ENCODE data around the gene ATXN1. TPM values are rescaled to one million over a fixed set of nuclear protein-coding genes. Genes with fewer than 3 reads are reported as not detected.

ATXN1 gene
- total RNA-seq, 1 donor from 2014 or later, result 18.4 TPM

DNA sequence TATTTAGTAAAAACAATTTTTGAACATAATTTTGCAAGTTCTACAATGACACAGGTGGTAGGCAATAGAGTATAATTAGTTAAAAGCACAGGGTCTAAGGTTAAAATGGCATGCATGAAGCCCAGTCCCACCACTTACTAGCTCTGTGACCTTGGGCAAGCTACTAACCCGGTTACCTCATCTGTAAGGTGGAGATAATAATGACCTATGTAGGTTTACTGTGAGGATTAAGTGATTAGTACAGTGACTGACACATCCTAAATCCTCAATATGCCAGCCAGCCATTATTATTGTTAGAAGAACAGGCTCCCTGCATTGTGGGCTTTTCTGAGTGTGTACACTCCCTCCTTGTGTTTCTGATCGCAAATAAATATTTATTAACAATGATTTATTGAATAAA lies 26.2 kb downstream of the ATXN1 start:
- TF ChIP-seq, protein P1, sequence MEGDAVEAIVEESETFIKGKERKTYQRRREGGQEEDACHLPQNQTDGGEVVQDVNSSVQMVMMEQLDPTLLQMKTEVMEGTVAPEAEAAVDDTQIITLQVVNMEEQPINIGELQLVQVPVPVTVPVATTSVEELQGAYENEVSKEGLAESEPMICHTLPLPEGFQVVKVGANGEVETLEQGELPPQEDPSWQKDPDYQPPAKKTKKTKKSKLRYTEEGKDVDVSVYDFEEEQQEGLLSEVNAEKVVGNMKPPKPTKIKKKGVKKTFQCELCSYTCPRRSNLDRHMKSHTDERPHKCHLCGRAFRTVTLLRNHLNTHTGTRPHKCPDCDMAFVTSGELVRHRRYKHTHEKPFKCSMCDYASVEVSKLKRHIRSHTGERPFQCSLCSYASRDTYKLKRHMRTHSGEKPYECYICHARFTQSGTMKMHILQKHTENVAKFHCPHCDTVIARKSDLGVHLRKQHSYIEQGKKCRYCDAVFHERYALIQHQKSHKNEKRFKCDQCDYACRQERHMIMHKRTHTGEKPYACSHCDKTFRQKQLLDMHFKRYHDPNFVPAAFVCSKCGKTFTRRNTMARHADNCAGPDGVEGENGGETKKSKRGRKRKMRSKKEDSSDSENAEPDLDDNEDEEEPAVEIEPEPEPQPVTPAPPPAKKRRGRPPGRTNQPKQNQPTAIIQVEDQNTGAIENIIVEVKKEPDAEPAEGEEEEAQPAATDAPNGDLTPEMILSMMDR (IDR thresholded peaks at IDR 0.05; ENCODE audit: insufficient read depth, low read length, severe bottlenecking), result no peak
- Histone ChIP-seq H3K4me3 (ENCODE audit: low read depth, low read length) (no peak overlapping the region), H3K27me3 (ENCODE audit: control insufficient read depth, insufficient read depth, low read length) (no peaks in the 10 kb centered on the region), H3K36me3 (ENCODE audit: control insufficient read depth, insufficient read depth, low read length) (no peaks in the 10 kb centered on the region)
- FAIRE-seq (no peak), DNase-seq (ENCODE audit: low read depth) (no peak)

DNA sequence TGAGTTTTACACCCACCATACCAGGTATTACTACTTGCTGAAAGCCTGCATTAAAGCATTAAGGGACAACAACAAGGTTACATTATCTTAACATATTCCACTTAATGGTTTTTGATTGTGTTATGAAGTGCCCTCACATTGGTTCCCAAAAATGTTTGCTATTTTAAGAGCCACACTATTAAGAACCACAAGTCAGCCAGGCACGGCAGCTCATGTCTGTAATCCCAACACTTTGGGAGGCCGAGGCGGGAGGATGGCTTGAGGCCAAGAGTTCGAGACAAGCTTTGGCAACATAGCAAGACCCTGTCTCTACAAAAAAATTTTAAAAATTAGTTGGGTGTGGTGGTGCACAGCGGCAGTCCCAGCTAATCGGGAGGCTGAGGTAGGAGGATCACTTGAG lies 28.2 kb downstream of the ATXN1 start:
- DNase-seq (ENCODE audit: low read depth) (no peak), FAIRE-seq (no peak)
- H3K36me3 ChIP-seq (ENCODE audit: control insufficient read depth, insufficient read depth, low read length), result no peaks in the 10 kb centered on the region
- H3K27me3 ChIP-seq (ENCODE audit: control insufficient read depth, insufficient read depth, low read length), result no peaks in the 10 kb centered on the region
- no peak overlapping the region for H3K4me3 ChIP-seq (ENCODE audit: low read depth, low read length)
- TF ChIP-seq, protein P1 (IDR thresholded peaks at IDR 0.05; ENCODE audit: insufficient read depth, low read length, severe bottlenecking), result no peak

GRCh38 chr6:16731478-16732051 lies 29.7 kb downstream of the ATXN1 start:
- TF ChIP-seq, protein P1 (IDR thresholded peaks at IDR 0.05; ENCODE audit: insufficient read depth, low read length, severe bottlenecking), result no peak
- no peak for FAIRE-seq
- peaks cover 2% of the 10 kb centered on the region for H3K36me3 ChIP-seq (ENCODE audit: control insufficient read depth, insufficient read depth, low read length)

DNA sequence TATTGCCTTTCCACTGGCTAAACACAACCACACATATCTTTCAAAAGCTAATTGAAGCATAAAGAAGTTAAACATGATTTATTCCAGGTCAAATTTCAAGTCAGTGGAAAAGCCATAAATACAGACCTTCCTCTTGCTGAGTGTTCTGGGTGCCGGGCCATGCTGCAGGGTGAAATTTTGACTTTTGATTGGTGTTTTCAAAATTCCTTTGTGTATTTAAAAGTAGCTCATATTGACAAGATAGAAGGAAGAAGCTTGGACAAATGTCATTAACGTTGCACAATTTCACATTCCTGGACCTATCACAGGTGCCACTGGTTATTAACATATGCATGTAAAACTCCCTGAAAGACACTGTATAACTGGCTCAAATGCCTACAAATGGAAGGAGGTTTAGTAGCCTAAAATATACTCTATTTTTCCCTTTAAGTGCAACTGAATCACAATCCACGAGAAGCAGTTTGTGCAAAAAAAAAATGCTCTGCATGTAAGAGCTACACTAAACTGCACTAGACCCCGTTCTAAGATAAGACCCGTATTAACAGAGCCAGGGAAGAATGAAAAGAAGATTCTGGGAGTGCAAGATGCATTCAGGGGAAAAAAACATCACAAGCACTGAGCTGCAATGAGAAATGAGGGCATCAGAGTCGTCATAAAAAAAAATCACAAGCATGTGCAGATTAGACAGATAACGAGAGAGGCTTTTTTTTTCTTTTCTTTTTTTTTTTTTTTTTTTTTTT lies 30.4 kb downstream of the ATXN1 start:
- TF ChIP-seq, protein P1 (IDR thresholded peaks at IDR 0.05; ENCODE audit: insufficient read depth, low read length, severe bottlenecking), result no peak
- no peaks in the 10 kb centered on the region for H3K27me3 ChIP-seq (ENCODE audit: control insufficient read depth, insufficient read depth, low read length)
- no peak for FAIRE-seq
- no peak overlapping the region for H3K4me3 ChIP-seq (ENCODE audit: low read depth, low read length)
- no peak for DNase-seq (ENCODE audit: low read depth)
- peaks cover 2% of the 10 kb centered on the region for H3K36me3 ChIP-seq (ENCODE audit: control insufficient read depth, insufficient read depth, low read length)

More at GRCh38 chr6:16731478-16732051, 29.7 kb downstream of the ATXN1 start:
- DNase-seq (ENCODE audit: low read depth), result no peak
- Histone ChIP-seq H3K4me3 (ENCODE audit: low read depth, low read length) (no peak overlapping the region), H3K27me3 (ENCODE audit: control insufficient read depth, insufficient read depth, low read length) (no peaks in the 10 kb centered on the region)

DNA sequence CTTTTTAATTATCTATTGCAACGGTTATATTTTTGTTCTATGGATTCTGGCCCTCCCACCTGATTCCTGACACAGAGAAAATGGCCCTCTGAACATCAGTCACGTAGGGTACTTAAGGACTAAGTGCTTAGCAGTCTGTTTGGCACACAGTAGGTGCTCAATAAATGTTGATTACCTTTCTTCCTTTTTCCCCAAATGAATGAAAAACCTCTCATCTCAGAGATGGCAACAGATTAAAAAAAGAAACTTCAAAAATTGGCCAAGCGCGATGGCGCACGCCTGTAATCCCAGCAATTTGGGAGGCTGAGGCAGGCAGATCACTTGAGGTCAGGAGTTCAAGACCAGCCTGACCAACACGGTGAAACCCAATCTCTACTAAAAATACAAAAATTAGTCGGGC lies 31.5 kb downstream of the ATXN1 start:
- H3K36me3 ChIP-seq (ENCODE audit: control insufficient read depth, insufficient read depth, low read length), result peaks cover 2% of the 10 kb centered on the region
- TF ChIP-seq, protein P1 (IDR thresholded peaks at IDR 0.05; ENCODE audit: insufficient read depth, low read length, severe bottlenecking), result no peak
- FAIRE-seq, result no peak
- DNase-seq (ENCODE audit: low read depth), result no peak
- no peaks in the 10 kb centered on the region for H3K27me3 ChIP-seq (ENCODE audit: control insufficient read depth, insufficient read depth, low read length)
- H3K4me3 ChIP-seq (ENCODE audit: low read depth, low read length), result no peak overlapping the region
